Ishikawa (cell line): Measurements from ENCODE around the gene PRR16.

Experiments
- CEBPB ChIP-seq: IDR thresholded peaks from 2 replicates; pipeline ENCODE4 v1.6.1; 2012
- EGR1 ChIP-seq: IDR thresholded peaks from 2 replicates; pipeline ENCODE4 v1.6.1; 2012
- EP300 ChIP-seq: IDR thresholded peaks from 2 replicates; pipeline ENCODE4 v1.6.1; 2012; ENCODE audit warnings: borderline replicate concordance
- FOXM1 ChIP-seq: IDR thresholded peaks from 2 replicates; pipeline ENCODE4 v1.6.1; 2012; ENCODE audit warnings: low read depth, borderline replicate concordance
- RAD21 ChIP-seq: IDR thresholded peaks from 2 replicates; pipeline ENCODE4 v1.6.1; 2012; ENCODE audit warnings: low read depth
- REST ChIP-seq: IDR thresholded peaks from 2 replicates; pipeline ENCODE4 v1.6.1; 2012; ENCODE audit warnings: low read depth, mild to moderate bottlenecking
- TAF1 ChIP-seq: IDR thresholded peaks from 2 replicates; pipeline ENCODE4 v1.6.1; 2012; ENCODE audit warnings: low read depth, mild to moderate bottlenecking
- YY1 ChIP-seq: IDR thresholded peaks from 2 replicates; pipeline ENCODE4 v1.6.1; 2012; ENCODE audit warnings: low read depth

- no peak for TF ChIP-seq EGR1
- TF ChIP-seq YY1: no peak
- TF ChIP-seq EP300: no peak
- TF ChIP-seq TAF1: no peak
- no peak for TF ChIP-seq RAD21
- no peak for TF ChIP-seq FOXM1
- TF ChIP-seq REST: no peak
- no peak for TF ChIP-seq CEBPB
Observed at GRCh38 chr5:120706877-120707276, 242.8 kb downstream of the PRR16 start.
